Caco-2 (cell line): ENCODE results near the gene MREG. TPM values are rescaled to one million over a fixed set of nuclear protein-coding genes. Genes with fewer than 3 reads are reported as not detected.

Source experiments
- BruUV-seq: library from RNA; stranded (reverse); fragments of 400-500 nt; replicated peaks from 2 replicates; lab custom pipeline; 2021; lab: Mats Ljungman, UMichigan
- CTCF ChIA-PET: fragments of 300-600 bp; sonication (Branson Sonifier 250); formaldehyde crosslinking; loops from one replicate; lab custom pipeline; 2022; ENCODE audit warnings: antibody characterized with exemption; lab: Charles Lee
- POLR2A ChIA-PET: fragments of 300-600 bp; sonication (Branson Sonifier 250); formaldehyde crosslinking; loops from one replicate; lab custom pipeline; 2022; ENCODE audit warnings: antibody characterized with exemption; lab: Charles Lee
- DNase-seq, 2 experiments: peaks; one replicate each; pipeline versions ENCODE4 v3.0.0 to v3.0.0-alpha.2; 2020 to 2022
- H3K27me3 ChIP-seq: replicated peaks from 2 replicates; pipeline ENCODE4 v1.6.0; 2011; ENCODE audit warnings: low read length; ENCODE audit not compliant: control insufficient read depth, insufficient read depth
- H3K36me3 ChIP-seq: 2 replicates; pipeline ENCODE4 v1.5.1; 2011; ENCODE audit warnings: low read length; ENCODE audit not compliant: control insufficient read depth, insufficient read depth
- H3K4me1 ChIP-seq: fragments of 250-450 bp; sonication (Bioruptor Pico); 2 replicates; pipeline ENCODE4 v1.5.1; 2020; ENCODE audit warnings: mild to moderate bottlenecking
- H3K4me3 ChIP-seq: 2 replicates; pipeline ENCODE4 v1.5.1; 2011; ENCODE audit warnings: low read depth, mild to moderate bottlenecking, control low read depth, low read length
- H3K9me3 ChIP-seq: fragments of 250-450 bp; sonication (Bioruptor Pico); 2 replicates; pipeline ENCODE4 v1.5.1; 2020; ENCODE audit warnings: mild to moderate bottlenecking, moderate library complexity
- H3K27ac Mint-ChIP-seq: one replicate; pipeline ENCODE4 v1.8.0; 2022; ENCODE audit warnings: mixed read lengths; ENCODE audit not compliant: unreplicated experiment
- H3K27me3 Mint-ChIP-seq: one replicate; pipeline ENCODE4 v1.8.0; 2022; ENCODE audit warnings: mixed read lengths; ENCODE audit not compliant: insufficient read depth, unreplicated experiment
- H3K36me3 Mint-ChIP-seq: one replicate; pipeline ENCODE4 v1.8.0; 2022; ENCODE audit warnings: mild to moderate bottlenecking, mixed read lengths; ENCODE audit not compliant: insufficient read depth, unreplicated experiment
- H3K4me1 Mint-ChIP-seq: one replicate; pipeline ENCODE4 v1.8.0; 2022; ENCODE audit warnings: low read depth, mixed read lengths; ENCODE audit not compliant: unreplicated experiment
- H3K4me3 Mint-ChIP-seq: one replicate; pipeline ENCODE4 v1.8.0; 2022; ENCODE audit warnings: mild to moderate bottlenecking, moderate library complexity, mixed read lengths; ENCODE audit not compliant: unreplicated experiment
- H3K9me3 Mint-ChIP-seq: one replicate; pipeline ENCODE4 v1.8.0; 2022; ENCODE audit warnings: mixed read lengths; ENCODE audit not compliant: unreplicated experiment
- CTCF ChIP-seq, 2 experiments: fragments of 200-600 bp in 1 of 2; IDR thresholded peaks; 1 replicate in 1 of 2; 2 replicates in 1 of 2; pipeline versions ENCODE4 v1.5.1 to v1.8.0; 2011 to 2022; ENCODE audit warnings: antibody characterized with exemption in 1 of 2, control low read depth in 1 of 2, inconsistent platforms in 1 of 2, low read depth in 1 of 2, low read length in 1 of 2, mild to moderate bottlenecking in 1 of 2, moderate library complexity in 1 of 2; ENCODE audit not compliant: insufficient read depth in 1 of 2, severe bottlenecking in 1 of 2, unreplicated experiment in 1 of 2
- intact Hi-C: fragments of 100-400 bp; cut with micrococcal nuclease; formaldehyde crosslinking; loops from one replicate; pipeline ENCODE4 v1.10.0; 2022; ENCODE audit not compliant: unreplicated experiment
- total RNA-seq: library from RNA; stranded (reverse); gene quantifications from 2 replicates; pipeline ENCODE4 v1.2.3, GENCODE V29; 2022

MREG gene
- total RNA-seq, 1 experiment from 2014 or later, result 43.8 TPM

GRCh38 chr2:215904101-215904500 lies 109.2 kb downstream of the MREG start:
- no peaks in the 10 kb centered on the region for H3K36me3 Mint-ChIP-seq
- DNase-seq, result no peak
- no peak overlapping the region for H3K27ac Mint-ChIP-seq

DNA sequence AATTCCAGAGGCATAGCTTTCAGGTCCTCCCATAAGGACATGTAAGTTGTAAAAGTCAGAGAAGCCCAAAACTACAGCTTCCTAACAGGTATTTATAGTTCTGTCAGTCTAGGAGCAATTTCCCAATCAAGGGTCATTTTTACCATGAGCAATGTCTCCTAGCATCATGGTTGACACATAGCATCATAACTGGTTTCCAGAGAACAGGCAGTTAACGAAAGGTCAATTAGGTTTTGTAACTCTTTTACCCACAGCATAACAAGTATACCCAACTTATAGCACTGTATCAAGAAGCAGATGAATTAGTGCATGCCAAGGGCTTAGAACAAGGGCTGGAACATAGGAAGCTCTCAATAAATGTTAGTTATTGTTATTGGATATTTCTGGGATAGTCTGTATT lies 110.1 kb downstream of the MREG start:
- DNase-seq, result no peak
- intact Hi-C loops, result no loop called here
- H3K4me3 Mint-ChIP-seq, result no peak overlapping the region

More at GRCh38 chr2:215904101-215904500, 109.2 kb downstream of the MREG start:
- intact Hi-C loops, result no loop called here
- BruUV-seq, result no TSS peak
- no peak for TF ChIP-seq CTCF (IDR thresholded peaks at IDR 0.05; ENCODE audit: insufficient read depth in 1 of 2, low read depth in 1 of 2, low read length in 1 of 2, severe bottlenecking in 1 of 2, unreplicated experiment in 1 of 2)
- ChIA-PET POLR2A (no interaction called here), CTCF (no interaction called here)
- peaks cover 9% of the 10 kb centered on the region for H3K9me3 Mint-ChIP-seq
- no peaks in the 10 kb centered on the region for H3K4me1 Mint-ChIP-seq
- H3K27me3 ChIP-seq, result no peaks in the 10 kb centered on the region
- H3K4me1 ChIP-seq, result no peaks in the 10 kb centered on the region
- no peaks in the 10 kb centered on the region for H3K36me3 ChIP-seq
- no peaks in the 10 kb centered on the region for H3K9me3 ChIP-seq
- no peak overlapping the region for H3K4me3 Mint-ChIP-seq
- no peak overlapping the region for H3K4me3 ChIP-seq
- no peaks in the 10 kb centered on the region for H3K27me3 Mint-ChIP-seq

DNA sequence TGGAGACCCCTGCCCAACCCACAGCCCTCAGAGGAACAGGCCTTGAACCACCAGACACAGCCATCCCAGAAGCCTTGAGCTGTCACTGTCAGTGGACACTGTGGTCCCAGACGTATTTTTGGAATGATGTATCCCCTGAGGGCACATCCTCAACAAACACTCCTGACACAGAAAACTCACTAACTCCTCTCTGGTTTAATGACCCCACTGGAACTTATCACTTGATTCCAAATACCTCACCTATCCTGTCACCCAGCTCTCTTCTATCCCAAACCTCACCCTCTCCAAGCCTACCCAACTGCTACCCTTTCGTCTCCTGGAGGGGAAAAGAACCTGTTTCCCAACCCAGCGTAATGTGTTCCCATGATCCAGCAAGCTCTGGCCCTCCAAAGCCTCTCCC lies 111.6 kb downstream of the MREG start:
- Mint-ChIP-seq H3K36me3 (no peaks in the 10 kb centered on the region), H3K27me3 (no peaks in the 10 kb centered on the region), H3K27ac (no peak overlapping the region), H3K4me3 (no peak overlapping the region), H3K9me3 (no peaks in the 10 kb centered on the region), H3K4me1 (no peaks in the 10 kb centered on the region)
- Histone ChIP-seq H3K27me3 (no peaks in the 10 kb centered on the region), H3K4me3 (no peak overlapping the region), H3K36me3 (no peaks in the 10 kb centered on the region), H3K9me3 (no peaks in the 10 kb centered on the region), H3K4me1 (no peaks in the 10 kb centered on the region)
- ChIA-PET CTCF (no interaction called here), POLR2A (no interaction called here)
- intact Hi-C loops, result no loop called here
- no peak for DNase-seq
- no peak for TF ChIP-seq CTCF (IDR thresholded peaks at IDR 0.05; ENCODE audit: insufficient read depth in 1 of 2, low read depth in 1 of 2, low read length in 1 of 2, severe bottlenecking in 1 of 2, unreplicated experiment in 1 of 2)
- BruUV-seq, result no TSS peak

More for the DNA sequence above, 110.1 kb downstream of the MREG start:
- Histone ChIP-seq H3K4me1 (no peaks in the 10 kb centered on the region), H3K9me3 (no peaks in the 10 kb centered on the region), H3K36me3 (no peaks in the 10 kb centered on the region), H3K4me3 (no peak overlapping the region), H3K27me3 (no peaks in the 10 kb centered on the region)
- Mint-ChIP-seq H3K9me3 (peaks cover 9% of the 10 kb centered on the region), H3K27ac (no peak overlapping the region), H3K36me3 (no peaks in the 10 kb centered on the region), H3K4me1 (no peaks in the 10 kb centered on the region), H3K27me3 (no peaks in the 10 kb centered on the region)
- CTCF ChIA-PET, result no interaction called here
- BruUV-seq, result no TSS peak
- no peak for TF ChIP-seq CTCF (IDR thresholded peaks at IDR 0.05; ENCODE audit: insufficient read depth in 1 of 2, low read depth in 1 of 2, low read length in 1 of 2, severe bottlenecking in 1 of 2, unreplicated experiment in 1 of 2)
- POLR2A ChIA-PET, result no interaction called here
